DND-41 (cell line): ENCODE results near the gene BCL11B.

ENCODE experiments used
- ATAC-seq: fragments of 200-7000 bp; cut with Tn5 transposase; 3 replicates; pipeline ENCODE4 v1.9.1; 2021; ENCODE audit warnings: low read depth; ENCODE audit not compliant: insufficient read depth
- DNase-seq: peaks from one replicate; pipeline ENCODE4 v3.0.0-alpha.2; 2020
- H2AFZ ChIP-seq: 2 replicates; pipeline ENCODE4 v1.6.0; 2012; ENCODE audit warnings: low read depth, low read length
- H3K27ac ChIP-seq: 2 replicates; pipeline ENCODE4 v1.5.1; 2012; ENCODE audit warnings: low read length, inconsistent platforms
- H3K27me3 ChIP-seq: fragments of 200-600 bp; sonication (generic); 2 replicates; pipeline ENCODE4 v1.6.0; 2012; ENCODE audit warnings: low read length, mild to moderate bottlenecking, inconsistent platforms; ENCODE audit not compliant: insufficient read depth, poor library complexity
- H3K36me3 ChIP-seq: 2 replicates; pipeline ENCODE4 v1.5.1; 2012; ENCODE audit warnings: low read length, inconsistent platforms; ENCODE audit not compliant: insufficient read depth
- H3K4me1 ChIP-seq: 2 replicates; pipeline ENCODE4 v1.5.1; 2012; ENCODE audit warnings: mild to moderate bottlenecking, low read length; ENCODE audit not compliant: insufficient read depth
- H3K4me2 ChIP-seq: 2 replicates; pipeline ENCODE4 v1.6.0; 2012; ENCODE audit warnings: mild to moderate bottlenecking, moderate library complexity, low read length, inconsistent platforms; ENCODE audit not compliant: insufficient read depth
- H3K4me3 ChIP-seq, 2 experiments: fragments of 200-600 bp in 1 of 2; shearing (Covaris generic) in 1 of 2; 2 replicates each; pipeline ENCODE4 v1.5.1; 2012 to 2016; ENCODE audit warnings: inconsistent platforms in 2 of 2, low read length in 2 of 2, mild to moderate bottlenecking in 2 of 2, low read depth in 1 of 2, moderate library complexity in 1 of 2
- H3K79me2 ChIP-seq: 2 replicates; pipeline ENCODE4 v1.6.0; 2012; ENCODE audit warnings: low read length, inconsistent platforms; ENCODE audit not compliant: insufficient read depth
- H3K9ac ChIP-seq: 2 replicates; pipeline ENCODE4 v1.6.0; 2012; ENCODE audit warnings: low read depth, mild to moderate bottlenecking, inconsistent platforms, low read length, moderate library complexity
- H3K9me3 ChIP-seq: 2 replicates; pipeline ENCODE4 v1.5.1; 2012; ENCODE audit warnings: low read length, moderate library complexity, mild to moderate bottlenecking, inconsistent platforms; ENCODE audit not compliant: insufficient read depth, severe bottlenecking
- H4K20me1 ChIP-seq: 2 replicates; pipeline ENCODE4 v1.6.0; 2012; ENCODE audit warnings: low read length; ENCODE audit not compliant: insufficient read depth
- CTCF ChIP-seq: IDR thresholded peaks from 2 replicates; pipeline ENCODE4 v1.5.1; 2012; ENCODE audit warnings: borderline replicate concordance, low read length, moderate library complexity, mild to moderate bottlenecking; ENCODE audit not compliant: poor library complexity, severe bottlenecking; ENCODE audit errors: extremely low read depth
- EZH2 ChIP-seq: IDR thresholded peaks from 3 replicates; pipeline ENCODE4 v1.6.1; 2012; ENCODE audit warnings: borderline replicate concordance, low read depth, mild to moderate bottlenecking, moderate library complexity, low read length, inconsistent platforms; ENCODE audit not compliant: severe bottlenecking

The BCL11B gene

GRCh38 chr14:99217066-99217955 is 54.7 kb downstream of the BCL11B start:
- no peak for DNase-seq
- Histone ChIP-seq H3K27me3 (no peaks in the 10 kb centered on the region), H4K20me1 (peaks cover 86% of the 10 kb centered on the region), H3K9ac (no peak overlapping the region), H3K9me3 (no peaks in the 10 kb centered on the region), H3K4me3 (no peak overlapping the region), H3K4me2 (no peak overlapping the region), H3K79me2 (peaks cover 99% of the 10 kb centered on the region), H2AFZ (no peak overlapping the region), H3K36me3 (peaks cover 81% of the 10 kb centered on the region), H3K4me1 (no peaks in the 10 kb centered on the region; the same call in 1 of the 2 replicates), H3K27ac (no peak overlapping the region)
- no peak; the same call in 1 of the 3 replicates for ATAC-seq
- TF ChIP-seq CTCF (no peak), EZH2 (no peak)

GRCh38 chr14:99216191-99216590 is 55.8 kb downstream of the BCL11B start:
- H3K9me3 ChIP-seq: no peaks in the 10 kb centered on the region
- H3K27ac ChIP-seq: no peak overlapping the region
- H2AFZ ChIP-seq: no peak overlapping the region
- TF ChIP-seq EZH2 (no peak), CTCF (no peak)
- H3K4me3 ChIP-seq: no peak overlapping the region
- no peak overlapping the region for H3K9ac ChIP-seq
- ATAC-seq: no peak
- peaks cover 99% of the 10 kb centered on the region for H3K79me2 ChIP-seq
- H4K20me1 ChIP-seq: peaks cover 87% of the 10 kb centered on the region
- no peaks in the 10 kb centered on the region for H3K27me3 ChIP-seq
- no peak overlapping the region for H3K4me2 ChIP-seq
- H3K36me3 ChIP-seq: peaks cover 76% of the 10 kb centered on the region
- H3K4me1 ChIP-seq: no peaks in the 10 kb centered on the region; the same call in 1 of the 2 replicates
- DNase-seq: no peak

GRCh38 chr14:99215277-99215676 is 56.7 kb downstream of the BCL11B start:
- Histone ChIP-seq H2AFZ (no peak overlapping the region), H3K4me2 (no peak overlapping the region), H3K4me1 (no peaks in the 10 kb centered on the region; the same call in 1 of the 2 replicates), H4K20me1 (peaks cover 93% of the 10 kb centered on the region), H3K9me3 (no peaks in the 10 kb centered on the region), H3K27ac (no peak overlapping the region), H3K27me3 (no peaks in the 10 kb centered on the region), H3K9ac (no peak overlapping the region), H3K4me3 (no peak overlapping the region), H3K79me2 (peaks cover 99% of the 10 kb centered on the region), H3K36me3 (peaks cover 80% of the 10 kb centered on the region)
- ATAC-seq (no peak), DNase-seq (no peak)
- no peak for TF ChIP-seq CTCF
- no peak for TF ChIP-seq EZH2
